Measurements from ENCODE around the gene TRIP10.

Gene TRIP10

GRCh38 chr19:6752256-6753177 is 13.0 kb downstream of the TRIP10 start:
- no peaks in the 10 kb centered on the region for H3F3A ChIP-seq (ENCODE audit: low read depth)
- H3K9ac ChIP-seq (ENCODE audit: low read depth, low read length, poor library complexity, severe bottlenecking), result no peak overlapping the region
- TF ChIP-seq EZH2phosphoT487 (IDR thresholded peaks at IDR 0.05; ENCODE audit: borderline replicate concordance), result no peak
- TF ChIP-seq, protein P1, sequence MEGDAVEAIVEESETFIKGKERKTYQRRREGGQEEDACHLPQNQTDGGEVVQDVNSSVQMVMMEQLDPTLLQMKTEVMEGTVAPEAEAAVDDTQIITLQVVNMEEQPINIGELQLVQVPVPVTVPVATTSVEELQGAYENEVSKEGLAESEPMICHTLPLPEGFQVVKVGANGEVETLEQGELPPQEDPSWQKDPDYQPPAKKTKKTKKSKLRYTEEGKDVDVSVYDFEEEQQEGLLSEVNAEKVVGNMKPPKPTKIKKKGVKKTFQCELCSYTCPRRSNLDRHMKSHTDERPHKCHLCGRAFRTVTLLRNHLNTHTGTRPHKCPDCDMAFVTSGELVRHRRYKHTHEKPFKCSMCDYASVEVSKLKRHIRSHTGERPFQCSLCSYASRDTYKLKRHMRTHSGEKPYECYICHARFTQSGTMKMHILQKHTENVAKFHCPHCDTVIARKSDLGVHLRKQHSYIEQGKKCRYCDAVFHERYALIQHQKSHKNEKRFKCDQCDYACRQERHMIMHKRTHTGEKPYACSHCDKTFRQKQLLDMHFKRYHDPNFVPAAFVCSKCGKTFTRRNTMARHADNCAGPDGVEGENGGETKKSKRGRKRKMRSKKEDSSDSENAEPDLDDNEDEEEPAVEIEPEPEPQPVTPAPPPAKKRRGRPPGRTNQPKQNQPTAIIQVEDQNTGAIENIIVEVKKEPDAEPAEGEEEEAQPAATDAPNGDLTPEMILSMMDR (conservative IDR thresholded peaks at IDR 0.05; ENCODE audit: low read length), result no peak
- no peak overlapping the region for H2AFZ ChIP-seq (ENCODE audit: low read length)
- no peak overlapping the region for H3K4me3 ChIP-seq (ENCODE audit: low read length, poor library complexity, severe bottlenecking)
- no peaks in the 10 kb centered on the region for H3K9me2 ChIP-seq (replicated peaks; ENCODE audit: low read depth, low read length)
- H4K20me1 ChIP-seq (ENCODE audit: insufficient read depth, low read length, poor library complexity, severe bottlenecking), result no peaks in the 10 kb centered on the region
- no peaks in the 10 kb centered on the region for H3K36me3 ChIP-seq (ENCODE audit: insufficient read depth, low read length)
- no peaks in the 10 kb centered on the region for H3K4me1 ChIP-seq (ENCODE audit: insufficient read depth, low read length, poor library complexity, severe bottlenecking)
- no peaks in the 10 kb centered on the region for H3K9me3 ChIP-seq (ENCODE audit: insufficient read depth, low read depth, low read length)
- no peaks in the 10 kb centered on the region for H3K27me3 ChIP-seq (ENCODE audit: insufficient read depth, low read length, poor library complexity, severe bottlenecking)
- no peak overlapping the region for H3K4me2 ChIP-seq (ENCODE audit: low read depth, low read length, poor library complexity, severe bottlenecking)
- no peaks in the 10 kb centered on the region for H3K79me2 ChIP-seq (ENCODE audit: insufficient read depth, low read length)

DNA sequence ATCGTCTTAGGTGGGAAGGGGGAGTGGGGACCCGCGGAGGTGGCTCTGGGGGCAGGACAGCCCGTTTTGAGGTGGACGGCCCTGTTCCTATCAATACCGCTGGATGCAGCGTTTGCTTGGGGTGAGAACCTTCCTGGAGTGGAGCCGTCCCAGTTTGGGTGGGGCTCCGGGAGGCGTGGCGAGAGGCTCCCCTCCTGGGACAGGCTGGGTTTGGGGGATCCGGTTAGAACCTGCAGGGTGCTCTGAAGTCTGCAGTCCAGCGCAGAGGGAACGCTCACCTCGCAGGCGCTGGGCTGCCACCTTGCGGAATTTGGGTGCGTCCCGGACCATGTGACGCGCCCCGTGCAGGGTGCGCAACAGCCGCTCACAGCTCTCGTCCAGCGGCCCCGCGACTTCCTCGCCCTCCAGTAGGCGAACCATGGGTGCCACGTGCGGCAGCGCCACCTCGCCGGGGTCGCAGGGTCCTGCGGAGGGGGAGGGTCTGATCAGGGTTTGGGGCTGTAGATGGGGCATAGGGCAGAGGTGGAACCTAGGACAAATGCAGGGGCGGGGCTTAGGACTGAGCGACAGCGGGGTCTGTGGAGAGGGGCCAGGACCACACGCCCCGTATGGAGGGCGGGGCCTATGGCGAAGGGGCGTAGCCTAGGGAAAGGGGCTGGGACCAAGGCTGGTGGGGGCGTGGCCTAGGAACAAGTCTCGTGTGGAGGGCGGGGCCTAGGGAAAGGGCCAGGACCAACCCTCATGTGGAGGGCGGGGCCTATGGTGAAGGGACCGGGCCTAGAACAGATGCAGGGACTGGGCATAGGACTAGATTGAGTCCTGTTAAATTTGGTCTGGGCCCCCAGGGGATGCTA is 13.9 kb downstream of the TRIP10 start:
- Histone ChIP-seq H3K36me3 (ENCODE audit: insufficient read depth, low read length) (no peaks in the 10 kb centered on the region), H3F3A (ENCODE audit: low read depth) (no peaks in the 10 kb centered on the region), H3K4me3 (ENCODE audit: low read length, poor library complexity, severe bottlenecking) (no peak overlapping the region), H3K9ac (ENCODE audit: low read depth, low read length, poor library complexity, severe bottlenecking) (no peak overlapping the region), H3K9me3 (ENCODE audit: insufficient read depth, low read depth, low read length) (no peaks in the 10 kb centered on the region), H4K20me1 (ENCODE audit: insufficient read depth, low read length, poor library complexity, severe bottlenecking) (no peaks in the 10 kb centered on the region), H3K4me2 (ENCODE audit: low read depth, low read length, poor library complexity, severe bottlenecking) (no peak overlapping the region), H3K27me3 (ENCODE audit: insufficient read depth, low read length, poor library complexity, severe bottlenecking) (no peaks in the 10 kb centered on the region), H3K79me2 (ENCODE audit: insufficient read depth, low read length) (no peaks in the 10 kb centered on the region), H3K4me1 (ENCODE audit: insufficient read depth, low read length, poor library complexity, severe bottlenecking) (no peaks in the 10 kb centered on the region), H2AFZ (ENCODE audit: low read length) (no peak overlapping the region), H3K9me2 (replicated peaks; ENCODE audit: low read depth, low read length) (no peaks in the 10 kb centered on the region)
- TF ChIP-seq, protein P1 (conservative IDR thresholded peaks at IDR 0.05; ENCODE audit: low read length), result no peak
- no peak for TF ChIP-seq EZH2phosphoT487 (IDR thresholded peaks at IDR 0.05; ENCODE audit: borderline replicate concordance)

- H3K79me2 ChIP-seq (ENCODE audit: insufficient read depth, low read length), result no peaks in the 10 kb centered on the region
- no peaks in the 10 kb centered on the region for H3K27me3 ChIP-seq (ENCODE audit: insufficient read depth, low read length, poor library complexity, severe bottlenecking)
- TF ChIP-seq, protein P1 (conservative IDR thresholded peaks at IDR 0.05; ENCODE audit: low read length), result no peak
- TF ChIP-seq EZH2phosphoT487 (IDR thresholded peaks at IDR 0.05; ENCODE audit: borderline replicate concordance), result no peak
- no peak overlapping the region for H3K9ac ChIP-seq (ENCODE audit: low read depth, low read length, poor library complexity, severe bottlenecking)
- no peak overlapping the region for H2AFZ ChIP-seq (ENCODE audit: low read length)
- no peaks in the 10 kb centered on the region for H3K36me3 ChIP-seq (ENCODE audit: insufficient read depth, low read length)
- H3K4me3 ChIP-seq (ENCODE audit: low read length, poor library complexity, severe bottlenecking), result no peak overlapping the region
- H3K4me1 ChIP-seq (ENCODE audit: insufficient read depth, low read length, poor library complexity, severe bottlenecking), result no peaks in the 10 kb centered on the region
- H3F3A ChIP-seq (ENCODE audit: low read depth), result no peaks in the 10 kb centered on the region
- no peaks in the 10 kb centered on the region for H3K9me2 ChIP-seq (replicated peaks; ENCODE audit: low read depth, low read length)
- H4K20me1 ChIP-seq (ENCODE audit: insufficient read depth, low read length, poor library complexity, severe bottlenecking), result no peaks in the 10 kb centered on the region
- no peaks in the 10 kb centered on the region for H3K9me3 ChIP-seq (ENCODE audit: insufficient read depth, low read depth, low read length)
- no peak overlapping the region for H3K4me2 ChIP-seq (ENCODE audit: low read depth, low read length, poor library complexity, severe bottlenecking)
These were observed 14.7 kb downstream of the TRIP10 start for GRCh38 chr19:6754136-6754535.
